ENCODE measurements around the gene CDX1.

The CDX1 gene

DNA sequence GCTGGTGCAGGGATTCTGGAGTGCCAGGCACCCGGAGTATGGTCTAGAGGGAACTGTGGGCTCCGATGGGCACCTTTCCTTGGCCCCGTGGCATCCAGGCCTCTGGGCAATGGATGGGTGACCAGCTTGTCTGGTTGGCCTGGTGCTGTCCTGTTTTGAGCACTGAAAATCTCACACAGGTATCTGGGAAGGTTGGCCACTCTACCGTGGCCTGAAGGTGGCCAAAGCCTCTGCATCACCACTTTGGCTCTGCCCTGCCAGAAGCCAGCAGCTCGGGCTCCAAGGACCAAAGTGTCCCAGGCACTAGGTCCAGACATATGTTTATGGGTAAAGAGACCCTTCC, 52.1 kb downstream of the CDX1 start:
- DNase-seq (ENCODE audit: low read depth in 1 of 2, low spot score in 1 of 2) = no peak
- Histone ChIP-seq H3K4me3 (replicated peaks; ENCODE audit: insufficient read depth, low read length) (no peak overlapping the region), H3K27me3 (ENCODE audit: insufficient read depth, poor library complexity, severe bottlenecking) (peaks cover 4% of the 10 kb centered on the region), H3K27ac (replicated peaks) (no peak overlapping the region)
- TF ChIP-seq SPI1 (IDR thresholded peaks at IDR 0.05; ENCODE audit: borderline replicate concordance, low read depth) (no peak), GABPA (IDR thresholded peaks at IDR 0.05; ENCODE audit: low read depth) (no peak), CTCF (IDR thresholded peaks at IDR 0.05; ENCODE audit: insufficient read depth, low read length) (no peak), POLR2AphosphoS5 (IDR thresholded peaks at IDR 0.05; ENCODE audit: low read depth) (no peak)
- TF ChIP-seq, protein P1, sequence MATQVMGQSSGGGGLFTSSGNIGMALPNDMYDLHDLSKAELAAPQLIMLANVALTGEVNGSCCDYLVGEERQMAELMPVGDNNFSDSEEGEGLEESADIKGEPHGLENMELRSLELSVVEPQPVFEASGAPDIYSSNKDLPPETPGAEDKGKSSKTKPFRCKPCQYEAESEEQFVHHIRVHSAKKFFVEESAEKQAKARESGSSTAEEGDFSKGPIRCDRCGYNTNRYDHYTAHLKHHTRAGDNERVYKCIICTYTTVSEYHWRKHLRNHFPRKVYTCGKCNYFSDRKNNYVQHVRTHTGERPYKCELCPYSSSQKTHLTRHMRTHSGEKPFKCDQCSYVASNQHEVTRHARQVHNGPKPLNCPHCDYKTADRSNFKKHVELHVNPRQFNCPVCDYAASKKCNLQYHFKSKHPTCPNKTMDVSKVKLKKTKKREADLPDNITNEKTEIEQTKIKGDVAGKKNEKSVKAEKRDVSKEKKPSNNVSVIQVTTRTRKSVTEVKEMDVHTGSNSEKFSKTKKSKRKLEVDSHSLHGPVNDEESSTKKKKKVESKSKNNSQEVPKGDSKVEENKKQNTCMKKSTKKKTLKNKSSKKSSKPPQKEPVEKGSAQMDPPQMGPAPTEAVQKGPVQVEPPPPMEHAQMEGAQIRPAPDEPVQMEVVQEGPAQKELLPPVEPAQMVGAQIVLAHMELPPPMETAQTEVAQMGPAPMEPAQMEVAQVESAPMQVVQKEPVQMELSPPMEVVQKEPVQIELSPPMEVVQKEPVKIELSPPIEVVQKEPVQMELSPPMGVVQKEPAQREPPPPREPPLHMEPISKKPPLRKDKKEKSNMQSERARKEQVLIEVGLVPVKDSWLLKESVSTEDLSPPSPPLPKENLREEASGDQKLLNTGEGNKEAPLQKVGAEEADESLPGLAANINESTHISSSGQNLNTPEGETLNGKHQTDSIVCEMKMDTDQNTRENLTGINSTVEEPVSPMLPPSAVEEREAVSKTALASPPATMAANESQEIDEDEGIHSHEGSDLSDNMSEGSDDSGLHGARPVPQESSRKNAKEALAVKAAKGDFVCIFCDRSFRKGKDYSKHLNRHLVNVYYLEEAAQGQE (IDR thresholded peaks at IDR 0.05; ENCODE audit: insufficient replicate concordance, low read depth) = no peak

DNA sequence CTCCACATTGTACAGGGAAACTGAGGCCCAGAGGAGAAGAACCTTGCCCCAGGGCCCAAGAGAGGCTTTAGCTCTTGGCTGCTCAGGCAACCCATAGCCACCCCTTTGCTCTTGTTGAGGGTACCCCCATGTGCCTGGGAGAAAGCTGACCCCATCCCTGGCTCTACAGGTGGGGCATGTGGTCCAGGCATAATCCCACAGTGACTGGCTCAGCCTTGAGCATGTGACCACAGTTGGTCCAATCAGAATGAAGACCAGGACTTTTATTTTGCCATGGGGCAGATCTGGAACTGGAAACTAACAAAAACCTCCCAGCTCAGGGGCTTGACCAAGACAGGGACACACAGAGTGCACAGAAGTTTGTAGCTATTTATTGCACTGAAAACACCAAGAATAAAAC, 52.6 kb downstream of the CDX1 start:
- Histone ChIP-seq H3K27ac (replicated peaks) (no peak overlapping the region), H3K4me3 (replicated peaks; ENCODE audit: insufficient read depth, low read length) (no peak overlapping the region), H3K27me3 (ENCODE audit: insufficient read depth, poor library complexity, severe bottlenecking) (peaks cover 4% of the 10 kb centered on the region)
- no peak for DNase-seq (ENCODE audit: low read depth in 1 of 2, low spot score in 1 of 2)
- no peak for TF ChIP-seq SPI1 (IDR thresholded peaks at IDR 0.05; ENCODE audit: borderline replicate concordance, low read depth)
- TF ChIP-seq CTCF (IDR thresholded peaks at IDR 0.05; ENCODE audit: insufficient read depth, low read length) = no peak
- TF ChIP-seq POLR2AphosphoS5 (IDR thresholded peaks at IDR 0.05; ENCODE audit: low read depth) = no peak
- no peak for TF ChIP-seq GABPA (IDR thresholded peaks at IDR 0.05; ENCODE audit: low read depth)
- TF ChIP-seq, protein P1 (IDR thresholded peaks at IDR 0.05; ENCODE audit: insufficient replicate concordance, low read depth) = no peak

DNA sequence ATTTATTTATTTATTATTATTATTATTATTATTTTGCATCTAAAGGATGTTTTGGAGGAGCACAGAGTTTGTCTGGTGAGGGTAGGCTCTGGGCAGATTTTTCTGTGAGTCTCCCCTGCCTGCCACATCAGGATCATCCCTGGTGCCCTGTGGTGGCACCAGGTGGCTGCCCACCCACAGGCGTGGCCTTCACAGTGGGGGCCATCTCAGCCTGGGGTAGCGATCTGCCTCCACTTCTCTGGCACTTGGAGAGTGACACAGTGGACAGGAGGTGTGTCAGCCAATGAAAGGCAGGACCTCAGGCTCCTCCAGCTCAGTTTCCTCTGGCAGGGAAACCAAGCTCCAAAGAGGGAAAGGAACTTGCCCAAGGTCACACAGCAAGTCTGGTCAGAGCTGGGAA, 53.3 kb downstream of the CDX1 start:
- DNase-seq (ENCODE audit: low read depth in 1 of 2, low spot score in 1 of 2) = no peak
- Histone ChIP-seq H3K27me3 (ENCODE audit: insufficient read depth, poor library complexity, severe bottlenecking) (peaks cover 4% of the 10 kb centered on the region), H3K27ac (replicated peaks) (no peak overlapping the region), H3K4me3 (replicated peaks; ENCODE audit: insufficient read depth, low read length) (no peak overlapping the region)
- TF ChIP-seq CTCF (IDR thresholded peaks at IDR 0.05; ENCODE audit: insufficient read depth, low read length) (no peak), POLR2AphosphoS5 (IDR thresholded peaks at IDR 0.05; ENCODE audit: low read depth) (no peak), SPI1 (IDR thresholded peaks at IDR 0.05; ENCODE audit: borderline replicate concordance, low read depth) (no peak), GABPA (IDR thresholded peaks at IDR 0.05; ENCODE audit: low read depth) (no peak)
- TF ChIP-seq, protein P1 (IDR thresholded peaks at IDR 0.05; ENCODE audit: insufficient replicate concordance, low read depth) = no peak

Measured in HL-60 (cell line).